Left hindlimb (tissue), 1 donor: ENCODE data around the gene PREB.

Experiments used
- DNase-seq: peaks from one replicate; pipeline ENCODE4 v3.0.0-alpha.2; 2018

Gene PREB

GRCh38 chr2:27094353-27094984, 40.0 kb downstream of the PREB start:
- peak; percentile 14 for DNase-seq

- DNase-seq, result peak; percentile 3
Observed at GRCh38 chr2:27093430-27094352, 40.7 kb downstream of the PREB start.

- peak; percentile 31 for DNase-seq
Observed at GRCh38 chr2:27092696-27093429, 41.6 kb downstream of the PREB start.

- DNase-seq, result peak; percentile 13
Observed at GRCh38 chr2:27091746-27092695, 42.4 kb downstream of the PREB start.

- DNase-seq, result peak; percentile 22
Observed at GRCh38 chr2:27089111-27089954, 45.1 kb downstream of the PREB start.

- peak; percentile 12 for DNase-seq
Observed at GRCh38 chr2:27088634-27089033, 45.8 kb downstream of the PREB start.

- DNase-seq, result peak; percentile 13
Observed at GRCh38 chr2:27087823-27088410, 46.5 kb downstream of the PREB start.

GRCh38 chr2:27086724-27087593, 47.5 kb downstream of the PREB start, which contains the start of gene KHK:
TSS of gene KHK (plus strand) at chr2:27086772. CDS start at chr2:27087260, 488 bp downstream.
- no peak for DNase-seq

GRCh38 chr2:27086090-27086723, 48.2 kb downstream of the PREB start:
- DNase-seq, result peak; percentile 97

GRCh38 chr2:27085673-27086089, 48.8 kb downstream of the PREB start:
- DNase-seq, result peak; percentile 69

GRCh38 chr2:27085062-27085672, 49.3 kb downstream of the PREB start:
- DNase-seq, result peak; percentile 28

- no peak for DNase-seq
Observed at GRCh38 chr2:27084297-27085061, 50.0 kb downstream of the PREB start.

- no peak for DNase-seq
Observed at GRCh38 chr2:27083410-27084296, 50.8 kb downstream of the PREB start.

GRCh38 chr2:27082773-27083409, 51.5 kb downstream of the PREB start:
- no peak for DNase-seq

GRCh38 chr2:27081984-27082772, 52.3 kb downstream of the PREB start:
- DNase-seq, result no peak
